ELF-1 (cell line): Measurements from ENCODE around the gene NRCAM.
"Not testable (repeated sequence)": the region's sequence is repeated elsewhere in the genome, so short reads cannot be mapped to it uniquely, and the experiment has no call there.

Source experiments
- DNase-seq: peaks from one replicate; pipeline ENCODE4 v3.0.0-alpha.2; 2016; ENCODE audit warnings: low read depth, low spot score

NRCAM gene

GRCh38 chr7:108345710-108346336 is 110.4 kb downstream of the NRCAM start:
- DNase-seq, result no peak

- peak; percentile 83 for DNase-seq
Observed at GRCh38 chr7:108340856-108341411, 115.3 kb downstream of the NRCAM start.

- not testable (repeated sequence) for DNase-seq
Observed at GRCh38 chr7:108340406-108340805, 115.8 kb downstream of the NRCAM start.

GRCh38 chr7:108335269-108335918 is 120.8 kb downstream of the NRCAM start:
- no peak for DNase-seq

GRCh38 chr7:108332937-108333336 is 123.3 kb downstream of the NRCAM start:
- no peak for DNase-seq

GRCh38 chr7:108331971-108332370 is 124.3 kb downstream of the NRCAM start:
- no peak for DNase-seq

- no peak for DNase-seq
Observed at GRCh38 chr7:108330227-108330626, 126.0 kb downstream of the NRCAM start.

- DNase-seq, result no peak
Observed at GRCh38 chr7:108329514-108329913, 126.7 kb downstream of the NRCAM start.

GRCh38 chr7:108328174-108328651 is 128.0 kb downstream of the NRCAM start:
- DNase-seq, result peak; percentile 25

- DNase-seq, result no peak
Observed at GRCh38 chr7:108327353-108327752, 128.9 kb downstream of the NRCAM start.

GRCh38 chr7:108326938-108327337 is 129.3 kb downstream of the NRCAM start:
- no peak for DNase-seq

GRCh38 chr7:108324053-108325038 is 131.9 kb downstream of the NRCAM start:
- no peak for DNase-seq

GRCh38 chr7:108322925-108323832 is 133.1 kb downstream of the NRCAM start:
- DNase-seq, result no peak

- no peak for DNase-seq
Observed at GRCh38 chr7:108322046-108322445, 134.2 kb downstream of the NRCAM start.

GRCh38 chr7:108321359-108321758 is 134.9 kb downstream of the NRCAM start:
- no peak for DNase-seq

GRCh38 chr7:108316708-108317107 is 139.5 kb downstream of the NRCAM start:
- no peak for DNase-seq

- DNase-seq, result no peak
Observed at GRCh38 chr7:108314551-108314950, 141.7 kb downstream of the NRCAM start.

- DNase-seq, result no peak
Observed at GRCh38 chr7:108314049-108314448, 142.2 kb downstream of the NRCAM start.

GRCh38 chr7:108313086-108313485 is 143.2 kb downstream of the NRCAM start:
- DNase-seq, result no peak

GRCh38 chr7:108311446-108312168 is 144.6 kb downstream of the NRCAM start:
- no peak for DNase-seq
